SK-N-SH treated with all-trans-retinoic acid at 6 μM for 48 hours (cell line): Measurements from ENCODE around the gene DND1.

Source experiments
- ATAC-seq: fragments of 200-7000 bp; cut with Tn5 transposase; 3 replicates; pipeline ENCODE4 v1.9.1; 2020; ENCODE audit warnings: mild to moderate bottlenecking, moderate library complexity
- BACH2 ChIP-seq: fragments of 250-450 bp; sonication (Bioruptor Pico); IDR thresholded peaks from 2 replicates; pipeline ENCODE4 v1.9.0; 2021; ENCODE audit warnings: mild to moderate bottlenecking, borderline replicate concordance
- CREB5 ChIP-seq: fragments of 250-450 bp; sonication (Bioruptor Pico); IDR thresholded peaks from 2 replicates; pipeline ENCODE4 v1.5.1; 2020; ENCODE audit warnings: low read depth, mild to moderate bottlenecking, moderate library complexity
- CSDC2 ChIP-seq: fragments of 250-450 bp; sonication (Bioruptor Pico); IDR thresholded peaks from 2 replicates; pipeline ENCODE4 v1.5.0; 2020; ENCODE audit warnings: mild to moderate bottlenecking, moderate library complexity
- CSRNP3 ChIP-seq: fragments of 250-450 bp; sonication (Bioruptor Pico); IDR thresholded peaks from 2 replicates; pipeline ENCODE4 v1.5.1; 2021; ENCODE audit warnings: mild to moderate bottlenecking, moderate library complexity
- ESRRG ChIP-seq: fragments of 250-450 bp; sonication (Bioruptor Pico); IDR thresholded peaks from 2 replicates; pipeline ENCODE4 v1.6.1; 2021; ENCODE audit warnings: mild to moderate bottlenecking
- GLIS3 ChIP-seq: fragments of 250-450 bp; sonication (Bioruptor Pico); IDR thresholded peaks from 2 replicates; pipeline ENCODE4 v1.5.0; 2020; ENCODE audit warnings: mild to moderate bottlenecking, moderate library complexity
- ISL1 ChIP-seq: fragments of 250-450 bp; sonication (Bioruptor Pico); IDR thresholded peaks from 2 replicates; pipeline ENCODE4 v2.1.2; 2022; ENCODE audit warnings: mild to moderate bottlenecking, moderate library complexity
- OSR1 ChIP-seq: fragments of 250-450 bp; sonication (Bioruptor Pico); IDR thresholded peaks from 2 replicates; pipeline ENCODE4 v1.8.0; 2022; ENCODE audit warnings: moderate library complexity, mild to moderate bottlenecking, inconsistent platforms
- PATZ1 ChIP-seq: fragments of 250-450 bp; sonication (Bioruptor Pico); IDR thresholded peaks from 2 replicates; pipeline ENCODE4 v1.8.0; 2020; ENCODE audit warnings: mild to moderate bottlenecking, moderate library complexity, borderline replicate concordance
- PPARA ChIP-seq: fragments of 250-450 bp; sonication (Bioruptor Pico); IDR thresholded peaks from 2 replicates; pipeline ENCODE4 v1.5.0; 2020; ENCODE audit warnings: mild to moderate bottlenecking, borderline replicate concordance
- RARB ChIP-seq: fragments of 250-450 bp; sonication (Bioruptor Pico); IDR thresholded peaks from 2 replicates; pipeline ENCODE4 v1.8.0; 2021; ENCODE audit warnings: mild to moderate bottlenecking, moderate library complexity
- SNAI2 ChIP-seq: fragments of 250-450 bp; sonication (Bioruptor Pico); IDR thresholded peaks from 2 replicates; pipeline ENCODE4 v1.5.0; 2020; ENCODE audit warnings: mild to moderate bottlenecking, moderate library complexity
- TCF4 ChIP-seq: fragments of 250-450 bp; sonication (Bioruptor Pico); IDR thresholded peaks from 2 replicates; pipeline ENCODE4 v1.8.0; 2021; ENCODE audit warnings: mild to moderate bottlenecking, moderate library complexity, borderline replicate concordance
- ZC3H10 ChIP-seq: fragments of 250-450 bp; sonication (Bioruptor Pico); IDR thresholded peaks from 2 replicates; pipeline ENCODE4 v1.5.1; 2021; ENCODE audit warnings: mild to moderate bottlenecking, moderate library complexity
- ZFP3 ChIP-seq: fragments of 250-450 bp; sonication (Bioruptor Pico); IDR thresholded peaks from 2 replicates; pipeline ENCODE4 v1.5.0; 2020; ENCODE audit warnings: mild to moderate bottlenecking, moderate library complexity
- ZFP30 ChIP-seq: fragments of 450-650 bp; formaldehyde crosslinking; IDR thresholded peaks from 2 replicates; pipeline ENCODE4 v1.5.0; 2022; ENCODE audit warnings: mild to moderate bottlenecking, moderate library complexity
- ZNF565 ChIP-seq: fragments of 450-650 bp; formaldehyde crosslinking; conservative IDR thresholded peaks from 2 replicates; pipeline ENCODE4 v1.5.0; 2020; ENCODE audit warnings: low read depth, mild to moderate bottlenecking, moderate library complexity
- ZNF70 ChIP-seq: fragments of 450-650 bp; formaldehyde crosslinking; IDR thresholded peaks from 2 replicates; pipeline ENCODE4 v1.5.0; 2020; ENCODE audit warnings: mild to moderate bottlenecking, moderate library complexity
- ZNF8 ChIP-seq: fragments of 450-650 bp; formaldehyde crosslinking; IDR thresholded peaks from 2 replicates; pipeline ENCODE4 v1.5.0; 2020; ENCODE audit warnings: mild to moderate bottlenecking, moderate library complexity
- TF ChIP-seq, protein P1 (sequence below): fragments of 250-450 bp; sonication (Bioruptor Pico); IDR thresholded peaks from 2 replicates; pipeline ENCODE4 v1.5.0; 2020; ENCODE audit warnings: mild to moderate bottlenecking, moderate library complexity
- TF ChIP-seq, protein P2 (sequence below): fragments of 250-450 bp; sonication (Bioruptor Pico); IDR thresholded peaks from 2 replicates; pipeline ENCODE4 v1.8.0; 2021; ENCODE audit warnings: low read depth, mild to moderate bottlenecking, moderate library complexity, borderline replicate concordance

The DND1 gene

GRCh38 chr5:140696891-140697492, 23.6 kb upstream of the DND1 start:
- ATAC-seq, result no peak
- TF ChIP-seq GLIS3 (CRISPR knock-in tag) (no peak), PPARA (no peak), PATZ1 (CRISPR knock-in tag) (no peak), CSDC2 (CRISPR knock-in tag) (no peak), ZFP3 (CRISPR knock-in tag) (no peak), ZNF565 (CRISPR knock-in tag) (no peak), SNAI2 (CRISPR knock-in tag) (no peak), ZFP30 (CRISPR knock-in tag) (no peak), RARB (no peak), BACH2 (no peak), OSR1 (CRISPR knock-in tag) (no peak), TCF4 (CRISPR knock-in tag) (no peak), ZC3H10 (CRISPR knock-in tag) (no peak), ZNF70 (CRISPR knock-in tag) (no peak), ESRRG (CRISPR knock-in tag) (no peak)
- TF ChIP-seq, protein P1, sequence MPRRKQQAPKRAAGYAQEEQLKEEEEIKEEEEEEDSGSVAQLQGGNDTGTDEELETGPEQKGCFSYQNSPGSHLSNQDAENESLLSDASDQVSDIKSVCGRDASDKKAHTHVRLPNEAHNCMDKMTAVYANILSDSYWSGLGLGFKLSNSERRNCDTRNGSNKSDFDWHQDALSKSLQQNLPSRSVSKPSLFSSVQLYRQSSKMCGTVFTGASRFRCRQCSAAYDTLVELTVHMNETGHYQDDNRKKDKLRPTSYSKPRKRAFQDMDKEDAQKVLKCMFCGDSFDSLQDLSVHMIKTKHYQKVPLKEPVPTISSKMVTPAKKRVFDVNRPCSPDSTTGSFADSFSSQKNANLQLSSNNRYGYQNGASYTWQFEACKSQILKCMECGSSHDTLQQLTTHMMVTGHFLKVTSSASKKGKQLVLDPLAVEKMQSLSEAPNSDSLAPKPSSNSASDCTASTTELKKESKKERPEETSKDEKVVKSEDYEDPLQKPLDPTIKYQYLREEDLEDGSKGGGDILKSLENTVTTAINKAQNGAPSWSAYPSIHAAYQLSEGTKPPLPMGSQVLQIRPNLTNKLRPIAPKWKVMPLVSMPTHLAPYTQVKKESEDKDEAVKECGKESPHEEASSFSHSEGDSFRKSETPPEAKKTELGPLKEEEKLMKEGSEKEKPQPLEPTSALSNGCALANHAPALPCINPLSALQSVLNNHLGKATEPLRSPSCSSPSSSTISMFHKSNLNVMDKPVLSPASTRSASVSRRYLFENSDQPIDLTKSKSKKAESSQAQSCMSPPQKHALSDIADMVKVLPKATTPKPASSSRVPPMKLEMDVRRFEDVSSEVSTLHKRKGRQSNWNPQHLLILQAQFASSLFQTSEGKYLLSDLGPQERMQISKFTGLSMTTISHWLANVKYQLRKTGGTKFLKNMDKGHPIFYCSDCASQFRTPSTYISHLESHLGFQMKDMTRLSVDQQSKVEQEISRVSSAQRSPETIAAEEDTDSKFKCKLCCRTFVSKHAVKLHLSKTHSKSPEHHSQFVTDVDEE (CRISPR knock-in tag), result no peak

GRCh38 chr5:140694276-140694675, 20.9 kb upstream of the DND1 start:
- no peak for TF ChIP-seq ZNF8
- TF ChIP-seq RARB, result no peak
- no peak for TF ChIP-seq OSR1 (CRISPR knock-in tag)
- TF ChIP-seq, protein P2, sequence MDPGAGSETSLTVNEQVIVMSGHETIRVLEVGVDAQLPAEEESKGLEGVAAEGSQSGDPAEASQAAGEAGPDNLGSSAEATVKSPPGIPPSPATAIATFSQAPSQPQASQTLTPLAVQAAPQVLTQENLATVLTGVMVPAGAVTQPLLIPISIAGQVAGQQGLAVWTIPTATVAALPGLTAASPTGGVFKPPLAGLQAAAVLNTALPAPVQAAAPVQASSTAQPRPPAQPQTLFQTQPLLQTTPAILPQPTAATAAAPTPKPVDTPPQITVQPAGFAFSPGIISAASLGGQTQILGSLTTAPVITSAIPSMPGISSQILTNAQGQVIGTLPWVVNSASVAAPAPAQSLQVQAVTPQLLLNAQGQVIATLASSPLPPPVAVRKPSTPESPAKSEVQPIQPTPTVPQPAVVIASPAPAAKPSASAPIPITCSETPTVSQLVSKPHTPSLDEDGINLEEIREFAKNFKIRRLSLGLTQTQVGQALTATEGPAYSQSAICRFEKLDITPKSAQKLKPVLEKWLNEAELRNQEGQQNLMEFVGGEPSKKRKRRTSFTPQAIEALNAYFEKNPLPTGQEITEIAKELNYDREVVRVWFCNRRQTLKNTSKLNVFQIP (CRISPR knock-in tag), result no peak
- TF ChIP-seq PATZ1 (CRISPR knock-in tag), result no peak
- TF ChIP-seq CREB5 (CRISPR knock-in tag), result no peak
- no peak for TF ChIP-seq SNAI2 (CRISPR knock-in tag)
- no peak for TF ChIP-seq CSDC2 (CRISPR knock-in tag)
- TF ChIP-seq CSRNP3 (CRISPR knock-in tag), result no peak
- TF ChIP-seq ZNF70 (CRISPR knock-in tag), result no peak
- no peak for TF ChIP-seq ZC3H10 (CRISPR knock-in tag)
- no peak for TF ChIP-seq BACH2
- no peak for TF ChIP-seq ZFP3 (CRISPR knock-in tag)
- TF ChIP-seq ISL1, result no peak
- no peak for TF ChIP-seq ESRRG (CRISPR knock-in tag)
- TF ChIP-seq ZNF565 (CRISPR knock-in tag), result no peak
- ATAC-seq, result no peak
